Lung microvascular endothelial cell (primary cell): ENCODE data around the gene VKORC1L1. TPM values are rescaled to one million over a fixed set of nuclear protein-coding genes. Genes with fewer than 3 reads are reported as not detected.
"Not testable (repeated sequence)": the region's sequence is repeated elsewhere in the genome, so short reads cannot be mapped to it uniquely, and the experiment has no call there.

Experiments used
- DNase-seq, 2 donors: peaks; one replicate each; pipeline versions ENCODE4 v3.0.0 to v3.0.0-alpha.2; 2010; ENCODE audit warnings: low read depth in 2 of 2
- total RNA-seq: library from RNA; depleted of rRNA; stranded (reverse); fragments of >200 nt; gene quantifications from 2 replicates; pipeline ENCODE4 v1.2.1, GENCODE V29; 2014

Gene VKORC1L1
- total RNA-seq: 14.8 and 35.5 TPM in 2 replicates

DNA sequence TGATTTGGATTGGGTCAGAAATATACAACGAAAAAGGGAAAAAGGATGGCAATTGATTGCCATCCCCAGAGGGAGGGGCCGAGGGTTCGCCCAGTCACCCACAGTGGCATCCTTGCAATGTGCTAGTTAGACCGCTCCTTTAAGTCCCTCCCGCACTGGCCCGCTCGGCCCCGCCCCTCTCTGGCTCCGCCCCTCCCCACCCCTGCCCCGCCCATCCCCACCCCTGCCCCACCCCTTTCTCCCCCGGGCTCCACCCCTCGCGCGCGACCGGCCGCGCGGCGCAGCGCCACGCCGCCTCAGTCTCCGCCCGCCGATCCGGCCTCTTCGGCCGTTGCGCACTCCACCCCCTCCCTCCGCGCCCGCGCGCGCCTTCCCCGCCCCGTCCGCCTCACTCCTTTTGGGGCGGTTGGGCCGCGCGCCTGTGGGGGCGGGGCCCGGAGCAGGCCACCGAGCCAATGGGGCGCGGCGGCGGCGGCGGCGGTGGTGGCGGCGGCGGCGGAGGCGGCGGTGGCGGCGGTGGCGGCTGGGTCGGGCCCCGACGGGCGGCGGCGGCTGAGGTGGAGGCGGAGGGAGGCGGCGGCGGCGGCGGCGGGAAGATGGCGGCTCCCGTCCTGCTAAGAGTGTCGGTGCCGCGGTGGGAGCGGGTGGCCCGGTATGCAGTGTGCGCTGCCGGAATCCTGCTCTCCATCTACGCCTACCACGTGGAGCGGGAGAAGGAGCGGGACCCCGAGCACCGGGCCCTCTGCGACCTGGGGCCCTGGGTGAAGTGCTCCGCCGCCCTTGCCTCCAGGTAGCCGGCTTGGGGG lies at the start of gene VKORC1L1:
VKORC1L1 (plus strand) TSS at position 299 of the 806 bp plus-strand sequence; CDS start at position 597, 298 bp downstream.
- peak; percentile 95 to 96 for DNase-seq

DNA sequence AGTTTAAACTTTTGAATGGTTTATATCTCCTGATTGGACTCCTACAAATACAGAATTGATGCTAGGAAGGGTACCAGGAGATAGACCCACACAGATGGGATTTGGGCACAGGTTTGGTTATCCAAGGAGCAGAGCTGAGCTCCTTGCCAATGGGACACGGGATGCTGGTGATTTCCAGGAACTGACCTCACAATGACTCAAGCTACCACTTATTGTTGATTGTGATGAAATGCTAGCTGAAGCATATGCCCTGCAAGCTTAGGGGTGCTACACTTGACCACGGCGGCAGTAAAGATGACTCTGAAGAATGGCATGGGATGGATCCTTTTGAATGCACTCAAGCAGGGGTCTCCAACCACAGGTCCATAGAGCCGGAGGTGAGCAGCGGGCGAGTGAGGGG lies 45.5 kb upstream of the VKORC1L1 start:
- peak in 1 of 2 donors; percentile 27 for DNase-seq

DNA sequence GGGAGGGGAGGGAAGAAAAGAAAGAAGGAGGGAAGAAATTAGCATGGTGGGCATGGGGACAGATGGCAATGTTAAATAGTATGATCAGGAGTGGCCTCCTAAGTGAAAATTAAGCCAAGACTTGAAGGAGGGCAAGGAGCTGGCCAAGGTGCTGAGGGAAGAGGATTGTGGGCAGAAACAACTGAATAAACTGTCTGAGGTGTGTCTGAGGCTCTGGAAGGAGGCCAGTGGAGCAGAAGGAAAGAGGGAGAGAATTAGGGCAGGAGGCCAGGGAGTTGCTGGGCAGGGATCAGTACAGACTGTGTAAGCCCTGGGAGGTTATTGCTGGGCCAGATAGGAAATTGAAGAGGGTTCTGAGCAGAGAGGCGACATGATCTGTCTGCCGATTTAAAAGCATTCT lies 40.6 kb upstream of the VKORC1L1 start:
- DNase-seq: peak in 1 of 2 donors; percentile 58

DNA sequence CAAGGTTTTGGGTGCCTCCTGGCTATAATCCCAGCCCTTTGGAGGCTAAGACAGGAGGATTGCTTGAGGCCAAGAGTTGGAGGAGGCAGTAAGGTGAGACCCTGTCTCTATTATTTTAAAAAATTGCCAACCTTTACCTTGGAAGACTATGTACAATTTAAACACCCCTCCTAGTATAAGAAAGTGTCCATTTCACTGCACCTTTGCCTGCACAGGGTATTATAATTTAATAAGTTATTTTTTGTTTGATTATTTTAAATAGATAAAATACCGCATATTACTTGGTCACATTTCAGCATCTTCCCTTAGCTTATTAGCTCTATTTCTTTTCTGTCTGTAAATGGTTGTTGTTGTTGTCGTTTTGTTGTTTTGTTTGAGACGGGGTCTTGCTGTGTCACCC lies 36.2 kb upstream of the VKORC1L1 start:
- DNase-seq: not testable (repeated sequence)

DNA sequence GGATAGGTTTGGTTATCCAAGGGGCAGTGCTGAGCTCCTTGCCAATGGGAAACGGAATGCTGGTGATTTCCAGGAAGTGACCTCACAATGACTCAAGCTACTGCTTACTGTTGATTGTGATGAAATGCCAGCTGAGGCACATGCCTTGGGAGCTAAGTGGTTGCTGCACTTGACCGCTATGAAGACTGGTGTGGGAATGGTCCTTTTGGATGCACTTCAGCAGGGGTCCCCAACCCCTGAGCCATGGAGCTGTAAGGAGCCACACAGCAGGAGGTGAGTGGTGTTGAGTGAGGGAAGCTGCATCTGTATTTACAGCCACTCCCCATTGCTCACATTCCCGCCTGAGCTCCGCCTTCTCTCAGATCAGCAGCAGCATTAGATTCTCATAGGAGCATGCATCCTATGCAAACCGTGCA lies 35.3 kb upstream of the VKORC1L1 start:
- DNase-seq: peak; percentile 18 to 55

DNA sequence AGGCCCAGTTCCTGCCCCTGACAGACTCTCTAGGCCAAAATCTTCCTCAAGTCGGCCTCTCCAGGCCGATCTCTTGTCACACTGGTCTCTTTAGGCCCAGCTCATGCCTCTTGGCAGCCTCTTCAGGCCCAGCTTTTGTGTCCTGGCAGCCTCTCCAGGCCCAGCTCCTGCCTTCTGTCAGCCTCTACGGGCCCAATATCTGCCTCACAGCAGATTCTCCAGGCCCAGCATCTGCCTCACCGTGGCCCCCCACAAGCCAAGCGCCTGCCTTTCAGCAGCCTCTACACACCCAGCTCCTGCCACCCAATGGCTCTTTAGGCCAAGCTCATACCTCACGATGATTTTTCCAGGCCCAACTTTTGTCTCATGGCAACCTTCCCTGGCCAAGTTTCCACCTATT lies 33.0 kb upstream of the VKORC1L1 start:
- peak in 1 of 2 donors; percentile 21 for DNase-seq

DNA sequence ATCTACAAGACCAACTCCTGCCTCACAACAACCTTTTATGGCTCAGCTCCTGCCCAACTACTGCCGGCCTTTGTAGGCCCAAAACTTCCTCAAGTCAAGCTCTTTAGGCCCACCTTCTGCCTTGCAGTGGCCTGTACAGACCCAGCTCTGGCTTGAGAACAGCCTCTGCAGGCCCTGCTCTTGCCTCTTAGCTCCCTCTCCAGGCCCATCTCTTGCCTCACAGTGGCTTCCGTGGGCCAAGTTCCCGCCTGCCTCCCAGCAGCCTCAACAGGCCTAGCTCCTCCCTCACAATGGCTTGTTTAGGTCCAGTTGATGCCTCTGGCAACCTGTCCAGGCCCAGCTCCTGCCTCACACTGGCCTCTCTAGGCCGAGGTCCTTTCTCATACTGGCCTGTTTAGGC lies 32.4 kb upstream of the VKORC1L1 start:
- DNase-seq: peak in 1 of 2 donors; percentile 27

DNA sequence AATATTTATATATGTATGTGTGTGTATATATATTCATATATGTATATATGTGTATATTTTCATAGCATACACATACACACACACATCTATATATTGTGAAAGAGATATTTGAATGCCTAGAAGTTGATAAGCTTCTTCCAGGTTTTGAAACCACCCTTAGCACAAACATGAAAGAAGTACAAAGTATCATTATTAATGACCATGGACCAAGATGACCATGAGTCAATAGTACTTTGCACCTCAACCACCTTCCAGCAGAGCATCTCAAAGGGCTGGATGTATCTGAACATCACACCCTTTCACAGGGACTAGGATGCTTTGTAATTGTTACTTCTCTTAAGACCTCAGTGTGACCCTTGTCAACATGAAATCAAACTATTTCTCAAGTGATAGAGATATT lies 29.3 kb upstream of the VKORC1L1 start:
- DNase-seq: not testable (repeated sequence)

DNA sequence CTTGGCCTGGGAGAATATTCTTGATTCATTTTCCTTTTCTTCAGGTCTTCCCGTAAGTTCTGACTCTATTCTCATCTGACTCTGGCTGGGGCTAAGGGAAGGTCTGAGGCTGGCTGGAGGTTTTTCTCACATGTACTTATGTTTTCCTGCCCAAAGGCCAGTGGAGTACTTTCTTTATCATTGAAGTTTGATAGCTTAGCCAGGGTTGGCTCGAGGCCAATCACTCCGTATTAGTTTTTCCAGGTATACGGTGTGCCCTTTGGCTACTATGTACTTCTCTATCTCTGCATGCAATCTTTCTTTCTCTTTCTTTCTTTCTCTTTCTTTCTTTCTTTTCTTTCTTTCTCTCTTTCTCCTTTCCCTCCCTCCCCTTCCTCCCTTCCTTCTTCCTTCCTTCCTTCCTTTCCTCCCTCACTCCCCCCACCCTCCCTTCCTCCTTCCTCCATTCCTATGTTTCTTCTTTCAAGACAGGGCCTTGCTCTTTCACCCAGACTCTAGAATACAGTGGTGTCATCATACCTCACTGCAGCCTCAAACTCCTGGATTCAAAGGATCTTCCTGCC lies 26.8 kb upstream of the VKORC1L1 start:
- DNase-seq: no peak

DNA sequence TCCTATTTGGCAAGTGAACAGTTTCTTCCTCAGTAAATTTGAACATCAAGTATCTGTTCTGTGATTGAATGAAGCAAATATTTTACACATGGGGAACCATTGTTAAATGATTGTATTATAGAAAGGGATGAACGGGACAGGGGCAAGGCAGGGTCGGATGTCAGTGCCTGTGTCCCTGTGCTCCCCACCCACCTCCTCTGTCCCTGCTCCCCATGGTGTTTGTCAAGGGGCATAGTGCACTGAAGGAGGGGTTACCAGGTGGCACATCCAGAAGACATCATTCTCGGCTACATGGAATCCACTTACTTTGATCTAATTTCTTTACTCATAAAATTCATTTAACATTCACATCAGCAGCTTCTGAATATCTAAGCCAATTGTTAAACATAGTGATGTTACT lies 19.4 kb upstream of the VKORC1L1 start:
- not testable (repeated sequence) for DNase-seq

DNA sequence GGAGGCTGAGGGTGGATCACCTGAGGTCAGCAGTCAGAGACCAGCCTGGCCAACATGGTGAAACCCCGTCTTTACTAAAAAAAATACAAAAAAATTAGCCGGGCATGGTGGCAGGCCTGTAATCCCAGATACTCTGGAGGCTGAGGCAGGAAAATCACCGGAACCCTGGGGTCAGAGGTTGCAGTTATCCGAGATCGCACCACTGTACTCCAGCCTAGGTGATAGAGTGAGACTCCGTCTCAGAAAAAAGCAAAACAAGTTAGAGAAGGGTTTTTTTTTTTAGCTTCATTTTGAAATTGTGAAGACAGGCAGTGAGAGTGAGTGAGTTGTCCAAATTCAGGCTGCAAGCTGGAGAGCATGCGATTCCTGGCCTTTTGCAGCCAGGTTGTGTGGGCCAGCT lies 19.0 kb upstream of the VKORC1L1 start:
- not testable (repeated sequence) for DNase-seq

DNA sequence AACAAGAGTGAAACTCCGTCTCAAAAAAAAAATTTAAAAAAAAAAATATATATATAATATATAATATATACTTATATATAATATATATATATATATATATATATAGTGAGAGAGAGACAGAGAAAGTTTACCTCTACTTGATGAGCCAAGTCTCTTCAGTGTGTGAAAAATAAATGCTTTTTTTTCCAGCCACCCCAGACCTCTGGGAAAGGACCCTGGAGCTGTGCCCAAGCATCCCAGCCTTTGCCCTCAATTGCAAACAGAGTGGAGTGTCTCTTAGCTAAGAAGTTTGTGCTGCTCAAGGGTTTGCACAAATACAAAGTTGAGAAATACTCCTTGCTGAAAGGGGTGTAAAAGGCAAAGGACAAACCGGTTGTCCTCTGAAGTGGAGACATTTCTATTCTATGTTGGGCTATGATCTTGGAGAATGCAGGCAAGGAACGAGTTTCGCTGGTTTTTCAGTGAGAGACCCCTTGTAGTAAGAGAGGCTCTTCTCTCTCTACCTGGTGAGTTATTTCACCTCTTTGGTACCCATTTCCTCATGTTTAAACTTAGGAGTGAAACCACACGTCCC lies 15.5 kb upstream of the VKORC1L1 start:
- DNase-seq: not testable (repeated sequence)

DNA sequence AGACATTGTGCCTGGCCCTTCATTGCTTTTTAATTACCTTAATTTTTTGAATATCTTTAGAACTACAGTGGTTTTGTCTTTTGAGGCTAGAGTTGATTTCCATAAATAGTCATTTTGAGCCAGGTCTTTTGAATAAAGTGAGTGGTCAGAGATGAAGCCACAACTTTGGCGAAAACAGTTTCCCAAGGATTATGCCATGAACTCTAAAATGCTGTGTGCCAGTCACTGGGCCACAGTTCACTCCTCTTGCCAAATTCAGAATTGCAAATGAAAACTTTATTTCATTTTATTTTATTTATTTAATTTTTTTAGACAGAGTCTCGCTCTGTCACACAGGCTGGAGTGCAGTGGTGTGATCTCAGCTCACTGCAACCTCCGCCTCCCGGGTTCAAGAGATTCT lies 14.2 kb upstream of the VKORC1L1 start:
- not testable (repeated sequence) for DNase-seq

DNA sequence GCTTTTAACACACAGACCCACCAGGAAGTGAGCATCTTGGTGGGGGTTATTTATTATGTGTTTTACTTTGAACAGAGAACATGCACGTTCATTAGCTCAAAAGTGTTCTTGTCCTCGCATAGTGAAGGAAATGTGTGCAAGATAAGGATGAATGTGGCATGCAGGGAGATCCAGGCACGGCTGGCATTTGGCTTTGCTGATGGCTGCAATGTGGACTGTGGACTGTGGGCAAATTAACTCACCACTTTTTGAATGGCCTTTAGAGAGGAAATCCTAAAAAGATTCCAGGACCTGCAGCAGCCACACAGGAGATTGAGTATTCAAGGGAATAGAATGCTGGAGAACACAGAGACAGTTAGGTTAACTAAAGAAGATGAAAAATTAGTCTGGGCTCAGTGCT lies 6.6 kb upstream of the VKORC1L1 start:
- not testable (repeated sequence) for DNase-seq

DNA sequence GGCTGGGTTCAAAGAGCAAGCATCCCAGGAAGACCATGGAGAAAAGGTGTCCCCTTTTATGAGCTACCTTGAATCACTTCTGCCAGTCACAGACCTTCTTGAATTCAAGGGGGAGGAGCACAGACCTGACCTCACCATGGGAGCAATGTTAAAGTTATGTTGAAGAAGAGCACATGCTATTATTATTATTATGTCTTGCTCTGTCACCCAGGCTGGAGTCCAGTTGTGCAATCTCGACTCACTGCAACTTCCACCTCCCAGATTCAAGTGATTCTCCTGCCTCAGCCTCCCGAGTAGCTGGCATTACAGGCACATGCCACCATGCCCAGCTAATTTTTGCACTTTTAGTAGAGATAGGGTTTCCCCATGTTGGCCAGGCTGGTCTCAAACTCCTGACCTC lies 5.2 kb upstream of the VKORC1L1 start:
- not testable (repeated sequence) for DNase-seq

DNA sequence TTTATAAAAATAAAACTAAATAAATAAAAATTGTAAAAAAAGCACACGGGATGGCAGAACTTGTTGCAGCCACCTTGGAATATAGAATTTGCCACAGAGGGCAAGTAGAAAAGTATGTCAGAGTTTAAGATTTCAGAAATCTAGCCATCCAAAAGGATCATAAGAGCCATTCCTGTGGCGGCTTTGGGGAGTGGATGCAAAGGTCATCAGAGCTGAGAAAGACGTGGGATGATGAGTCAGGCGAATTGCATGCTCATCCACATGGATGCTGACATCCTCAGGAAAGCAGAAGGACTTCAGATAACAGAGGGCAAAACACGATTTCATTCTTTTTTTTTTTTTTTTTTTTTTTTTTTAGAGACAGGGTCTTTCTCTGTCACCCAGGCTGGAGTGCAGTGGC lies 3.6 kb upstream of the VKORC1L1 start:
- peak; percentile 15 to 47 for DNase-seq

DNA sequence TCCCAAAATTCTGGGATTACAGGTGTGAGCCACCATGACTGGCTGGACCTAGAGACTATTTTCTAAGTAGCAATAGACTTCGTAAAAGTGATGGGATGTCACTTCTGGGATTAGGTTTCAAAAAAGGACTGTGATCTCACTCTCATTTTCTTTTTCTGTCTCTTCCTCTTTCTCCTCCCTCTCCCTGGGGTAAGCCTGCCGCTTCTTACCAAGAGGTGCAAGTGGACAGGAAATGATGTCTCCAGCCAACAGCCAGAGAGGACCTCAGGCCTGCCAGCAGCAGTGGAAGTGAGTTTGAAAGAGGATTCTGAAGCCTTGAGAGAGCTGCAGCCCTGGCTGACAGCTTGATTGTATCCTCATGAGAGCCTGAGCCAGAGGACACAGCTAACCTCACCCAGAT lies 1.4 kb upstream of the VKORC1L1 start:
- peak in 1 of 2 donors; percentile 35 for DNase-seq

DNA sequence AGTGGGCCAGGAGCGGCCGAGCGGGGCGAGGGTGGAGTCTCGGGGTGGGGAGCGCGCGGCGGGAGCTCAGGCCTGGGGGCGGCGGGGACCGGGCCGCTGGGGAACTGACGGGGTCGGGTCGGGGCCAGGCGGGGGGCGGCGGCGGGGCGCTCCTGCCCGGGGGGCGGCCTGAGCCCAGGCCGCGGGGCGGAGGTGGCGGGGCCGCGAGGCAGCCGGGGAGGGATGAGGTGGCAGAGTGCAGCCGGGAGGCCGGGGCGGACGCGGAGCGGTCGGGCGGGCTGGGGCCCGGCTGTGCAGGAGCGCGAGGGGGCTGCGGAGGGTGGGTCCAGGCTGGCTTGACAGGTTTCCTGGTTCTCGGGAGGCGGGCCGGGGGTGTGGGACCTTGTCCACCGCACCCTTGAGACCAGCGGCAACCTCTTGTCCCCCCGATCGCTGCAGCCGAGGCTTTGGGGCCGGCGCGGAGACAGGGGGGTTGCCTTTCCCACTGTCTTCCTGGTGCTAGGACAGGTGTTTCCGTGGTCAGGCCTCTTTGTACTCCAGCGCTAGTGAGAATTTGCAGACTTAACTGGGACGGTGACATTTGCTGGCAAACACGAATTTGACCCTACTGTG lies 814 bp downstream of the VKORC1L1 start:
- peak; percentile 32 to 44 for DNase-seq

DNA sequence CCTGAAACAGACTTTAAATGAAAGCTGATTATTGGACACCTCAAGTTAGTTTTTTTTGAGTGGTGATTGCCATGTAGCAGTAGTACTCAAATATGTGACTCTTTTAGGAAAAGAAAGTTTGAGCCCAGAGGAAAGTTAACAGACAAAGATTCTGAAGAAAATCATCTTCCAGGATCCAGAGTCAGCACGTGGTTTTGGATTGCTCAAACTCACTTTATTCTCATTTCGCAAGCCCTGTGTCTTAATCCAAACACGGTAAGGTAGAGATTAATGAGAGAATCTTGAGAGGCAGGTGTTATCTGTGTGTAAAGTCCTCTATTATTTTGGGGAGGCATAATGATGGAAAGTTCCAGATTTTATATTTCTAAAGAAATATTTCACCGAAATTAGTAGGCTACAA lies 2.8 kb downstream of the VKORC1L1 start:
- DNase-seq: not testable (repeated sequence)

DNA sequence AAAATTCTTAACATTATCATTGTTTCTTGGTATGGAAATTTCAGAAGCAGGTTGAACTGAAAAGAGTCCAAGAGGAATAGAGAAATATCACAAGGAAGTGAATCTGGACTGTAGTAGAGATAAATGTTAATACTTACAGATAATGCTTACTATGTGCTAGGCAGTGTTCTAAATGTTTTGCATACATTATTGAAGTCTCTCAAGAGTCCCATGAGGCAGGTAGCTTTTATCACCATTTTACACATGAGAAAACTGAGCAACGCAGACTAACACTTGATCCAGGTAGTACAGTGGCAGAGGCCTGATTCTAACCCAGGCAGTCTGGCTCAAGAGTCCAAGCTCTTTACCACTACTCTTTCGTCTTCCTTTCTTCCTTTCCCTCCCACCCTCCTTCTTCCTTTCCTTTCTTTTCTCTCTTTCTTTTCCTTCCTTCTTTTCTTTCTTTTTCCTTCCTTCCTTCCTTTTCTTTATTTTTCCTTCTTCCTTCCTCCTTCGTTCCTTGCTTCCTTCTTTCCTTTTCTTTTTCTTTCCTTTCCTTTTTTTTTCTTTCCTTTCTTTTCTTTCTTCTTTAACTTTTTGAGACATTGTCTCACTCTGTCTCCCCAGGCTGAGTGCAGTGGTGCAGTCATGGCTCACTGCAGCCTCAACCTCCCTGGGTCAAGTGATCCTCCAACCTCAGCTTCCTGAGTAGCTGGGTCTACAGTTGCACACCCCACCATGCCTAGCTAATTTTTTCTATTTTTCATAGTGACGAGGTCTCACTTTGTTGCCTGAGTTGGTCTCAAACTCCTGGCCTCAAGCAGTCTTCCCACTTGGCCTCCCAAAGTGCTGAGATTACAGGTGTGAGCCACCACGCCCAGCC lies 6.6 kb downstream of the VKORC1L1 start:
- not testable (repeated sequence) for DNase-seq

DNA sequence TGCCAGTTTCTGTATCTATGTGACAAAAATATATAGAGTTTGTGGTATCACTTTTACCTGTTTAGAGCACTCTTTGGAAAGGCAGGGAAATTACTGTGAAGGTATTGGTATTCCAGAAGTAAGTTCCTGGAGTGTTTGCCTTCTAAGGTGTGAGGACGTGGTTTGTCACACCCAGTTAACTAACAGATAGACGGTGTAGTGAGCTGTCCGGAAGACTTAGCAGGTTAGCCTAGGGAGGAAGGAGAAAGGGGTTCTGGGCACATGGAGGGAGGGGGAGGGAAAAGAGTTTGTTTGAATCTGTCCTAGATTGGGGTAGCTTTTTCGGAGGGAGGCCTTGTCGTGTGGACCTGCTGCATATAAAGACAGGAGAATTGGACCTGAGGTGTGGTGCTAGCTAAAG lies 7.4 kb downstream of the VKORC1L1 start:
- not testable (repeated sequence) for DNase-seq
